ENCODE measurements around the gene NFIX.

The NFIX gene

GRCh38 chr19:13053238-13053637, 58.0 kb downstream of the NFIX start:
- DNase-seq (ENCODE audit: extremely low read depth in 1 of 2, low read depth in 1 of 2), result no peak

GRCh38 chr19:13053761-13054625, 58.7 kb downstream of the NFIX start:
- DNase-seq (ENCODE audit: extremely low read depth in 1 of 2, low read depth in 1 of 2), result no peak

- DNase-seq (ENCODE audit: extremely low read depth in 1 of 2, low read depth in 1 of 2), result no peak
Measured at GRCh38 chr19:13054626-13055212, 59.4 kb downstream of the NFIX start.

GRCh38 chr19:13055213-13056051, 60.2 kb downstream of the NFIX start:
- no peak for DNase-seq (ENCODE audit: extremely low read depth in 1 of 2, low read depth in 1 of 2)

GRCh38 chr19:13056052-13056660, 60.9 kb downstream of the NFIX start:
- no peak for DNase-seq (ENCODE audit: extremely low read depth in 1 of 2, low read depth in 1 of 2)

- DNase-seq (ENCODE audit: extremely low read depth in 1 of 2, low read depth in 1 of 2), result no peak
Measured at GRCh38 chr19:13057147-13057572, 61.9 kb downstream of the NFIX start.

- no peak for DNase-seq (ENCODE audit: extremely low read depth in 1 of 2, low read depth in 1 of 2)
Measured at GRCh38 chr19:13057744-13058143, 62.5 kb downstream of the NFIX start.

GRCh38 chr19:13058951-13059660, 63.8 kb downstream of the NFIX start:
- DNase-seq (ENCODE audit: extremely low read depth in 1 of 2, low read depth in 1 of 2), result no peak

GRCh38 chr19:13060233-13060963, 65.1 kb downstream of the NFIX start:
- DNase-seq (ENCODE audit: extremely low read depth in 1 of 2, low read depth in 1 of 2), result no peak

GRCh38 chr19:13060964-13061927, 66.0 kb downstream of the NFIX start:
- peak; percentile 42 to 68 for DNase-seq (ENCODE audit: extremely low read depth in 1 of 2, low read depth in 1 of 2)

- no peak for DNase-seq (ENCODE audit: extremely low read depth in 1 of 2, low read depth in 1 of 2)
Measured at GRCh38 chr19:13062317-13062716, 67.0 kb downstream of the NFIX start.

- no peak for DNase-seq (ENCODE audit: extremely low read depth in 1 of 2, low read depth in 1 of 2)
Measured at GRCh38 chr19:13063461-13064091, 68.3 kb downstream of the NFIX start.

- no peak for DNase-seq (ENCODE audit: extremely low read depth in 1 of 2, low read depth in 1 of 2)
Measured at GRCh38 chr19:13064092-13064489, 68.8 kb downstream of the NFIX start.

GRCh38 chr19:13066226-13066625, 71.0 kb downstream of the NFIX start:
- DNase-seq (ENCODE audit: extremely low read depth in 1 of 2, low read depth in 1 of 2), result no peak

GRCh38 chr19:13066933-13067807, 71.9 kb downstream of the NFIX start:
- no peak for DNase-seq (ENCODE audit: extremely low read depth in 1 of 2, low read depth in 1 of 2)

GRCh38 chr19:13068085-13068846, 73.0 kb downstream of the NFIX start:
- no peak for DNase-seq (ENCODE audit: extremely low read depth in 1 of 2, low read depth in 1 of 2)
